WI38 (cell line): ENCODE results near the gene NUP133.

Source experiments
- H3K4me3 ChIP-seq: 2 replicates; pipeline ENCODE4 v1.5.1; 2011; ENCODE audit warnings: low read depth, mild to moderate bottlenecking, control low read depth, low read length
- TF ChIP-seq, protein P1 (sequence below): IDR thresholded peaks from 2 replicates; pipeline ENCODE4 v1.5.1; 2012; ENCODE audit warnings: low read depth, mild to moderate bottlenecking, control low read depth, low read length

The NUP133 gene

DNA sequence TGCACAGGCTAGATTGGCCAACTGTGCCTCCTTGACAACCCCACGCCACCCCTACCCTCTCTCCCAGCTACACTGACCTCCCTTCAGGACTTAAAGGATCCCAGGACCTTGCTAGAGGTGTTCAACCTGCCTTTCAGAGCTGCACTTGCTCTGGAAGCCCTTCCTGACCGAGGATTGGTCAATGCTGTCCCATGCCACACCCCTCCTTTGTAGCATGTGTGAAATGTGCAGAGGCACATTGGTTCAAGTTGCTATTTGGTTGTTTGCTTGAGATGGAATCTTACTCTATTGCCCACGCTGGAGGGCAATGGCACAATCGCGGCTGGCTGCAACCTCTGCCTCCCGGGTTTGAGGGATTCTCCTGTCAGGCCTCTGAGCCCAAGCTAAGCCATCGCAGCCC lies 96.1 kb downstream of the NUP133 start:
- TF ChIP-seq, protein P1, sequence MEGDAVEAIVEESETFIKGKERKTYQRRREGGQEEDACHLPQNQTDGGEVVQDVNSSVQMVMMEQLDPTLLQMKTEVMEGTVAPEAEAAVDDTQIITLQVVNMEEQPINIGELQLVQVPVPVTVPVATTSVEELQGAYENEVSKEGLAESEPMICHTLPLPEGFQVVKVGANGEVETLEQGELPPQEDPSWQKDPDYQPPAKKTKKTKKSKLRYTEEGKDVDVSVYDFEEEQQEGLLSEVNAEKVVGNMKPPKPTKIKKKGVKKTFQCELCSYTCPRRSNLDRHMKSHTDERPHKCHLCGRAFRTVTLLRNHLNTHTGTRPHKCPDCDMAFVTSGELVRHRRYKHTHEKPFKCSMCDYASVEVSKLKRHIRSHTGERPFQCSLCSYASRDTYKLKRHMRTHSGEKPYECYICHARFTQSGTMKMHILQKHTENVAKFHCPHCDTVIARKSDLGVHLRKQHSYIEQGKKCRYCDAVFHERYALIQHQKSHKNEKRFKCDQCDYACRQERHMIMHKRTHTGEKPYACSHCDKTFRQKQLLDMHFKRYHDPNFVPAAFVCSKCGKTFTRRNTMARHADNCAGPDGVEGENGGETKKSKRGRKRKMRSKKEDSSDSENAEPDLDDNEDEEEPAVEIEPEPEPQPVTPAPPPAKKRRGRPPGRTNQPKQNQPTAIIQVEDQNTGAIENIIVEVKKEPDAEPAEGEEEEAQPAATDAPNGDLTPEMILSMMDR, result no peak
- H3K4me3 ChIP-seq, result no peak overlapping the region

GRCh38 chr1:229411434-229412055 lies 96.6 kb downstream of the NUP133 start:
- no peak overlapping the region for H3K4me3 ChIP-seq

GRCh38 chr1:229410692-229411433 lies 97.3 kb downstream of the NUP133 start:
- H3K4me3 ChIP-seq, result no peak overlapping the region

More at GRCh38 chr1:229411434-229412055, 96.6 kb downstream of the NUP133 start:
- TF ChIP-seq, protein P1, result no peak

GRCh38 chr1:229410370-229410691 lies 97.8 kb downstream of the NUP133 start:
- H3K4me3 ChIP-seq, result no peak overlapping the region
- TF ChIP-seq, protein P1, result no peak

More at GRCh38 chr1:229410692-229411433, 97.3 kb downstream of the NUP133 start:
- TF ChIP-seq, protein P1, result no peak

DNA sequence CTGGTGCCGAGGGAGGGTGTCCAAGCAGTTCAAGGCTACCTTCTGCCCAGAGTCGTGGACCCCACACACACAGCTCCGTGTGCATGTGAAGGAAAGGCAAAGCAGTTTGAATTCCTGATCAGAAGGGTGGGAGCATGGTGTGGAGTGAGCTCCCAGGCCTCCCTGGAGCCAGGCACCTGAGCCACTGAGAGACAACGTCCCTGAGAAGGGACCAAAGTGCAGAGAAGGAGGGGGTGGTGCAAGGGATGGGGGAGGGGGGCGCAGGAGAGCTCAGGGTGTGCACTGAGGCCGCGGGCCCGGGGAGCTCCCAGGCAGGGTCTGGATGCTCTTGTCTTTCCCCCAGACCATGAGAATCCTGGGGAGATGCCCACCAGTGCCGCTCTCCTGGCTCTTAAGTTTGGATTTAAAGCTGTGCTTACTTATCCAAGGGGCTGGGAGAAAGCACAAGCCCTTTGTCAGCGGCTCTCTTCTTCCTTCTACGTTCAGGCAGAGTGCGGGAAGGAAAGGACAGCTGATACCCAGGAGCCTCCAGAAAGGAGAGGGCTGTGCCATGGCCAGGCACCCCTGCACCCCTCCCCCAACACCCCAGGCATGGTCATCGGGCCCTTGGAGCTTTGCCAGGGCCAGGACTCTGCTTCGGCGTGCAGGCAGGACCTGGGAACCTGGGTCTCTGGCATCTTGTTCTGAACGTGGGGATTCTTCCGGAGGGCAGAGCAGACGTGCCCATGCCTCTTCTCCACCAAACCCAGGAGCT lies 98.3 kb downstream of the NUP133 start:
- H3K4me3 ChIP-seq, result no peak overlapping the region
- TF ChIP-seq, protein P1, result no peak

GRCh38 chr1:229408458-229409037 lies 99.6 kb downstream of the NUP133 start:
- TF ChIP-seq, protein P1, result no peak
- H3K4me3 ChIP-seq, result no peak overlapping the region
